ENCODE measurements around the gene PRKRA. TPM values are rescaled to one million over a fixed set of nuclear protein-coding genes. Genes with fewer than 3 reads are reported as not detected.
"Not testable (repeated sequence)": the region's sequence is repeated elsewhere in the genome, so short reads cannot be mapped to it uniquely, and the experiment has no call there.

PRKRA gene
- polyA plus RNA-seq, 1 donor from 2014 or later: 91.8 TPM

DNA sequence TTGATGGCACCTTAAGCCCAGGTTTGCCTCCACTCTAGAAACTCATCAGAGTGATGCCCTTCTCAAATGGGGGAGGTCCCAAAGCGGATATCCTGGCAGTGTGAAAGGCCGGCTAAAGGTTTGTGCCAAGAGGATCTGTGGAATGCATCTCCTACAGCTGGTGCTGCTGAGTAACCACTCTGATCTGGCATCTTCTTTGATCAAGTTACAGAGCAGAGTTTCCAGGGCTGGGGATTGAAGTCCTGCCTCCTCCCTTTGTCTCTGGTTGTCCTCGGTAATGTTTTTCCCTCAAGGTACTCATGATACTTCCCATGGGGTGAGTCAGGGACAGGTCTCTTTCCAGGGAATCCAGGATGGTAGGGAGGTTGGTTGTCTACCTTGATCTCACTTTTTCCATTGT lies 24.6 kb downstream of the PRKRA start:
- Histone ChIP-seq H3K4me2 (ENCODE audit: low read length) (no peak overlapping the region), H3F3A (ENCODE audit: insufficient read depth, low read length, poor library complexity, severe bottlenecking) (no peaks in the 10 kb centered on the region), H3K9me2 (ENCODE audit: insufficient read depth, low read length) (no peaks in the 10 kb centered on the region), H3K27ac (ENCODE audit: low read length) (no peak overlapping the region), H3K9ac (ENCODE audit: low read length) (no peak overlapping the region), H4K20me1 (ENCODE audit: insufficient read depth) (no peaks in the 10 kb centered on the region), H3K79me2 (replicated peaks; ENCODE audit: insufficient read depth, low read length) (no peaks in the 10 kb centered on the region), H3K4me3 (ENCODE audit: low read length) (no peak overlapping the region), H3K36me3 (ENCODE audit: insufficient read depth, low read length) (no peaks in the 10 kb centered on the region), H3K9me3 (ENCODE audit: low read length) (no peaks in the 10 kb centered on the region), H3K27me3 (ENCODE audit: insufficient read depth, low read depth, low read length) (no peaks in the 10 kb centered on the region), H2AFZ (ENCODE audit: low read depth, low read length) (no peak overlapping the region)
- TF ChIP-seq EZH2 (IDR thresholded peaks at IDR 0.05; ENCODE audit: borderline replicate concordance, insufficient read depth, low read length, poor library complexity, severe bottlenecking) (no peak), MXI1 (conservative IDR thresholded peaks at IDR 0.05; ENCODE audit: poor library complexity, severe bottlenecking) (no peak), POLR2AphosphoS5 (IDR thresholded peaks at IDR 0.05) (no peak), TAF1 (IDR thresholded peaks at IDR 0.05; ENCODE audit: low read depth) (no peak), RAD21 (conservative IDR thresholded peaks at IDR 0.05) (no peak), SMC3 (conservative IDR thresholded peaks at IDR 0.05; ENCODE audit: poor library complexity) (no peak), EP300 (conservative IDR thresholded peaks at IDR 0.05; ENCODE audit: poor library complexity, severe bottlenecking) (no peak)
- TF ChIP-seq, protein P1, sequence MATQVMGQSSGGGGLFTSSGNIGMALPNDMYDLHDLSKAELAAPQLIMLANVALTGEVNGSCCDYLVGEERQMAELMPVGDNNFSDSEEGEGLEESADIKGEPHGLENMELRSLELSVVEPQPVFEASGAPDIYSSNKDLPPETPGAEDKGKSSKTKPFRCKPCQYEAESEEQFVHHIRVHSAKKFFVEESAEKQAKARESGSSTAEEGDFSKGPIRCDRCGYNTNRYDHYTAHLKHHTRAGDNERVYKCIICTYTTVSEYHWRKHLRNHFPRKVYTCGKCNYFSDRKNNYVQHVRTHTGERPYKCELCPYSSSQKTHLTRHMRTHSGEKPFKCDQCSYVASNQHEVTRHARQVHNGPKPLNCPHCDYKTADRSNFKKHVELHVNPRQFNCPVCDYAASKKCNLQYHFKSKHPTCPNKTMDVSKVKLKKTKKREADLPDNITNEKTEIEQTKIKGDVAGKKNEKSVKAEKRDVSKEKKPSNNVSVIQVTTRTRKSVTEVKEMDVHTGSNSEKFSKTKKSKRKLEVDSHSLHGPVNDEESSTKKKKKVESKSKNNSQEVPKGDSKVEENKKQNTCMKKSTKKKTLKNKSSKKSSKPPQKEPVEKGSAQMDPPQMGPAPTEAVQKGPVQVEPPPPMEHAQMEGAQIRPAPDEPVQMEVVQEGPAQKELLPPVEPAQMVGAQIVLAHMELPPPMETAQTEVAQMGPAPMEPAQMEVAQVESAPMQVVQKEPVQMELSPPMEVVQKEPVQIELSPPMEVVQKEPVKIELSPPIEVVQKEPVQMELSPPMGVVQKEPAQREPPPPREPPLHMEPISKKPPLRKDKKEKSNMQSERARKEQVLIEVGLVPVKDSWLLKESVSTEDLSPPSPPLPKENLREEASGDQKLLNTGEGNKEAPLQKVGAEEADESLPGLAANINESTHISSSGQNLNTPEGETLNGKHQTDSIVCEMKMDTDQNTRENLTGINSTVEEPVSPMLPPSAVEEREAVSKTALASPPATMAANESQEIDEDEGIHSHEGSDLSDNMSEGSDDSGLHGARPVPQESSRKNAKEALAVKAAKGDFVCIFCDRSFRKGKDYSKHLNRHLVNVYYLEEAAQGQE (IDR thresholded peaks at IDR 0.05; ENCODE audit: borderline replicate concordance): no peak
- TF ChIP-seq, protein P2, sequence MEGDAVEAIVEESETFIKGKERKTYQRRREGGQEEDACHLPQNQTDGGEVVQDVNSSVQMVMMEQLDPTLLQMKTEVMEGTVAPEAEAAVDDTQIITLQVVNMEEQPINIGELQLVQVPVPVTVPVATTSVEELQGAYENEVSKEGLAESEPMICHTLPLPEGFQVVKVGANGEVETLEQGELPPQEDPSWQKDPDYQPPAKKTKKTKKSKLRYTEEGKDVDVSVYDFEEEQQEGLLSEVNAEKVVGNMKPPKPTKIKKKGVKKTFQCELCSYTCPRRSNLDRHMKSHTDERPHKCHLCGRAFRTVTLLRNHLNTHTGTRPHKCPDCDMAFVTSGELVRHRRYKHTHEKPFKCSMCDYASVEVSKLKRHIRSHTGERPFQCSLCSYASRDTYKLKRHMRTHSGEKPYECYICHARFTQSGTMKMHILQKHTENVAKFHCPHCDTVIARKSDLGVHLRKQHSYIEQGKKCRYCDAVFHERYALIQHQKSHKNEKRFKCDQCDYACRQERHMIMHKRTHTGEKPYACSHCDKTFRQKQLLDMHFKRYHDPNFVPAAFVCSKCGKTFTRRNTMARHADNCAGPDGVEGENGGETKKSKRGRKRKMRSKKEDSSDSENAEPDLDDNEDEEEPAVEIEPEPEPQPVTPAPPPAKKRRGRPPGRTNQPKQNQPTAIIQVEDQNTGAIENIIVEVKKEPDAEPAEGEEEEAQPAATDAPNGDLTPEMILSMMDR (IDR thresholded peaks at IDR 0.05; ENCODE audit: poor library complexity, severe bottlenecking): no peak

DNA sequence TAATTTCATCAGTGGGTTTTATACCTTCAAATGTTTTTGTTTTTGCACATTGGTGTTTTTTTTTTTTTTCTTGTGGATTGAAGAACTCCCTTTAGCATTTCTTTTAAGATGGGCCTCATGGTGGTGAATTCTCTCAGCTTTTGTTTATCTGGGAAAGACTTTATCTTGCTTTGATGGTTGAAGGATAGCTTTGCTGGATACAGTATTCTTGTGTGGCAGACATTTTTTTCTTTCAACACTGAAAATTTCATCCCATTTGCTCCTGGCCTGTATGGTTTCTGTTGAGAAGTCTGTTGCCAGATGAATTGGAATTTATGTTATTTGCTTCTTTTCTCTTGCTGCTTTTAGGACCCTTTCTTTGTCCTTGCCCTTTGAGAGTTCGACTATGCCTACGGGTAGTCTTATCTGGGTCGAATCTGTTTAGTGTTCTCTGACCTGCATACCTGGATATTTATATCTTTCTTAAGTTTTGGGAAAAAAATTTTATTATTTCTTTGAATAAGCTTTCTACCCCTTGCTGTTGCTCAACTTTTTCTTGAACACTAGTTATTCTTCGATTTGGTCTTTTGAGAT lies 25.6 kb downstream of the PRKRA start:
- no peaks in the 10 kb centered on the region for H3K9me2 ChIP-seq (ENCODE audit: insufficient read depth, low read length)
- H3K79me2 ChIP-seq (replicated peaks; ENCODE audit: insufficient read depth, low read length): no peaks in the 10 kb centered on the region

DNA sequence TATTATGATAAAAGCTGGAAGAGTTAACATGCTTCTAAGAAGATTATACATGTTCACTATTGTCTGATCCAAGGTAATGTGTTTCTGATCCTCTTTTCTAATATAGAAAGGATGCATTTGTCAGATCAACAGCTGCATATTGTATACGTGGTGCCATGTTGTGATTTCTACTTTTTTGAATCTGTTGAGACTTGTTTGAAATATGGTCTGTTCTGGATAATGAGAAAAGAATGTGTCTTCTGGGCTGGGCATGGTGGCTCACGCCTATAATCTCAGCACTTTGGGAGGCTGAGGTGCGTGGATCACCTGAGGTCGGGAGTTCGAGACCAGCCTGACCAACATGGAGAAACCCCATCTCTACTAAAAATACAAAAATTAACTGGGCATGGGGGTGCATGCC lies 27.2 kb downstream of the PRKRA start:
- not testable (repeated sequence) for H4K20me1 ChIP-seq (ENCODE audit: insufficient read depth); H3F3A ChIP-seq (ENCODE audit: insufficient read depth, low read length, poor library complexity, severe bottlenecking); H3K4me2 ChIP-seq (ENCODE audit: low read length); H3K9me2 ChIP-seq (ENCODE audit: insufficient read depth, low read length); H3K4me3 ChIP-seq (ENCODE audit: low read length); H3K27me3 ChIP-seq (ENCODE audit: insufficient read depth, low read depth, low read length); H3K9ac ChIP-seq (ENCODE audit: low read length); H3K79me2 ChIP-seq (replicated peaks; ENCODE audit: insufficient read depth, low read length); H3K27ac ChIP-seq (ENCODE audit: low read length); H3K36me3 ChIP-seq (ENCODE audit: insufficient read depth, low read length); H3K9me3 ChIP-seq (ENCODE audit: low read length); H2AFZ ChIP-seq (ENCODE audit: low read depth, low read length)

More for the DNA sequence above, 25.6 kb downstream of the PRKRA start:
- Histone ChIP-seq H3K27ac (ENCODE audit: low read length) (no peak overlapping the region), H3F3A (ENCODE audit: insufficient read depth, low read length, poor library complexity, severe bottlenecking) (no peaks in the 10 kb centered on the region), H3K36me3 (ENCODE audit: insufficient read depth, low read length) (no peaks in the 10 kb centered on the region), H4K20me1 (ENCODE audit: insufficient read depth) (no peaks in the 10 kb centered on the region), H3K27me3 (ENCODE audit: insufficient read depth, low read depth, low read length) (no peaks in the 10 kb centered on the region), H3K4me2 (ENCODE audit: low read length) (no peak overlapping the region), H3K9me3 (ENCODE audit: low read length) (no peaks in the 10 kb centered on the region), H3K4me3 (ENCODE audit: low read length) (no peak overlapping the region), H3K9ac (ENCODE audit: low read length) (no peak overlapping the region), H2AFZ (ENCODE audit: low read depth, low read length) (no peak overlapping the region)
- TF ChIP-seq, protein P2 (IDR thresholded peaks at IDR 0.05; ENCODE audit: poor library complexity, severe bottlenecking): no peak
- TF ChIP-seq POLR2AphosphoS5 (IDR thresholded peaks at IDR 0.05): no peak
- no peak for TF ChIP-seq TAF1 (IDR thresholded peaks at IDR 0.05; ENCODE audit: low read depth)
